ENCODE data around the gene TSPAN14. TPM values are rescaled to one million over a fixed set of nuclear protein-coding genes. Genes with fewer than 3 reads are reported as not detected.
A peak's percentile ranks its signal among the peaks of the same experiment; 100 is the strongest.

Gene TSPAN14
- total RNA-seq (ENCODE audit: low replicate concordance), result 111 and 159 TPM in 2 replicates
- long read RNA-seq, full-length matches to known transcripts, result 32 of 105 reads
- long read RNA-seq, partial matches to known transcripts, result 17 of 105 reads
- long read RNA-seq, other reads (novel, unspliced or antisense), result 56 of 105 reads

- Mint-ChIP-seq H3K9me3 (no peaks in the 10 kb centered on the region), H3K27me3 (no peaks in the 10 kb centered on the region), H3K4me3 (peak within 1 kb of the TSS; percentile 99), H3K27ac (peak within 1 kb of the TSS; percentile 96), H3K4me1 (ENCODE audit: unreplicated experiment) (peaks cover 24% of the 10 kb centered on the region), H3K36me3 (peaks cover 9% of the 10 kb centered on the region)
- no peak for TF ChIP-seq CTCF (conservative IDR thresholded peaks at IDR 0.05)
- peak; percentile 86 for DNase-seq (ENCODE audit: extremely low spot score, unreplicated experiment)
Observed at GRCh38 chr10:80453842-80454512, at the start of gene TSPAN14. TSS of gene TSPAN14 (plus strand) at chr10:80454310. CDS start at chr10:80489234, 34,924 bp downstream.

- no peak overlapping the region for H3K4me3 Mint-ChIP-seq
- peaks cover 30% of the 10 kb centered on the region for H3K4me1 Mint-ChIP-seq (ENCODE audit: unreplicated experiment)
- TF ChIP-seq CTCF (conservative IDR thresholded peaks at IDR 0.05), result no peak
- H3K9me3 Mint-ChIP-seq, result no peaks in the 10 kb centered on the region
- no peak for DNase-seq (ENCODE audit: extremely low spot score, unreplicated experiment)
- H3K36me3 Mint-ChIP-seq, result no peaks in the 10 kb centered on the region
- no peak overlapping the region for H3K27ac Mint-ChIP-seq
- H3K27me3 Mint-ChIP-seq, result no peaks in the 10 kb centered on the region
Observed at GRCh38 chr10:80405035-80405434, 49.1 kb upstream of the TSPAN14 start.

- no peak for TF ChIP-seq CTCF (conservative IDR thresholded peaks at IDR 0.05)
- H3K27ac Mint-ChIP-seq, result no peak overlapping the region
Observed at GRCh38 chr10:80405626-80406025, 48.5 kb upstream of the TSPAN14 start.

GRCh38 chr10:80406204-80406603 lies 47.9 kb upstream of the TSPAN14 start:
- no peaks in the 10 kb centered on the region for H3K9me3 Mint-ChIP-seq
- no peaks in the 10 kb centered on the region for H3K27me3 Mint-ChIP-seq
- H3K27ac Mint-ChIP-seq, result no peak overlapping the region
- H3K4me1 Mint-ChIP-seq (ENCODE audit: unreplicated experiment), result peaks cover 41% of the 10 kb centered on the region
- H3K4me3 Mint-ChIP-seq, result no peak overlapping the region
- TF ChIP-seq CTCF (conservative IDR thresholded peaks at IDR 0.05), result no peak
- no peak for DNase-seq (ENCODE audit: extremely low spot score, unreplicated experiment)
- no peaks in the 10 kb centered on the region for H3K36me3 Mint-ChIP-seq

More at GRCh38 chr10:80405626-80406025, 48.5 kb upstream of the TSPAN14 start:
- no peaks in the 10 kb centered on the region for H3K27me3 Mint-ChIP-seq
- no peak overlapping the region for H3K4me3 Mint-ChIP-seq
- H3K9me3 Mint-ChIP-seq, result no peaks in the 10 kb centered on the region
- peaks cover 35% of the 10 kb centered on the region for H3K4me1 Mint-ChIP-seq (ENCODE audit: unreplicated experiment)
- H3K36me3 Mint-ChIP-seq, result no peaks in the 10 kb centered on the region
- DNase-seq (ENCODE audit: extremely low spot score, unreplicated experiment), result no peak

- H3K9me3 Mint-ChIP-seq, result no peaks in the 10 kb centered on the region
- peaks cover 57% of the 10 kb centered on the region for H3K4me1 Mint-ChIP-seq (ENCODE audit: unreplicated experiment)
- peak overlapping the region; percentile 94 for H3K4me3 Mint-ChIP-seq
- no peak for TF ChIP-seq CTCF (conservative IDR thresholded peaks at IDR 0.05)
- H3K27me3 Mint-ChIP-seq, result no peaks in the 10 kb centered on the region
- no peak for DNase-seq (ENCODE audit: extremely low spot score, unreplicated experiment)
- peak overlapping the region; percentile 88 for H3K27ac Mint-ChIP-seq
- H3K36me3 Mint-ChIP-seq, result peaks cover 3% of the 10 kb centered on the region
Observed at GRCh38 chr10:80407812-80408241, 46.3 kb upstream of the TSPAN14 start.

Data from type B pancreatic cell (in vitro differentiated cells).